ENCODE data around the gene CES4A.
"Not testable (repeated sequence)": the region's sequence is repeated elsewhere in the genome, so short reads cannot be mapped to it uniquely, and the experiment has no call there.

CES4A gene

DNA sequence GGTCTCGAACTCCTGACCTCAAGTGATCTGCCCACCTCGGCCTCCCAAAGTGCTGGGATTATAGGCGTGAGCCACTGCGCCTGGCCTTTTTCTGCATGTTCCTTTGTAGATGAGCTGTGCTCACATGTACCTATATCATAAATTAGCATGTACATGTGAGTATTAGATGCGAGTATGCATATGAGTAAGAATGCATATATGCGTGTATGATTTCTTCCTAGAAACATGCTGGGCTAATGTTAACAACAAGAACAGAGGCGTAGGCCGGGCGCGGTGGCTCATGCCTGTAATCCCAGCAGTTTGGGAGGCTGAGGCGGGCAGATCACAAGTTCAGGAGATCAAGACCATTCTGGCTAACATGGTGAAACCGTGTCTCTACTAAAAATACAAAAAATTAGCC is 5.2 kb downstream of the CES4A start:
- DNase-seq: not testable (repeated sequence)

DNA sequence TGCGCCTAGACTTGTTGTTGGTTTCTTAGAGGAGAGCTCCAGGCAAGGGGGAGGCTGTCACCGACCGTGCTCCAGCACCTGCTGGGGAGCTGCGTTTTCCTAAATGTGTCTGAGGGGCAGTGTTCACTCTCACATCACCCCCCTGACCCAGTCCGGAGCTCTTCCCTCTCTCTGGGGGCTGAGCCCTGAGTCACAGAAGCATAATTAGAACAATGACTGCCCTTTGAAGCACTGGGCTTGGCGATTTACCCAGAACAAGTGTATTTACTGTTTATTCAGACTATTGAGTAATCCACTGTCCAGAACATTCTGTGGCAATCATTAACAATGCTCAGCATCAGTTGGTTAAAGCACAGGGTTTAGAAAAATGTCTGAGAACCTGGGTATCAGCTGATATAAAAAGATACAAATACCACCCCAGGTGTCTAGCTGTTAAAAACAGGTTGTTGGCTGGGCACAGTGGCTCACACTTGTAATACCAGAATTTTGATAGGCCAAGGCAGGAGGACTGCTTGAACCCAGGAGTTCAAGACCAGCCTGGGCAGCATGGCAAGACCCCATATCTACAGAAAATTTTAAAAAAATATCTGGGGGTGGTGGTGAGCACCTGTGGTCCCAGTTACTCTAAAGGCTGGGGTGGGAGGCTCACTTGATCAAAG is 8.1 kb downstream of the CES4A start:
- no peak for DNase-seq

DNA sequence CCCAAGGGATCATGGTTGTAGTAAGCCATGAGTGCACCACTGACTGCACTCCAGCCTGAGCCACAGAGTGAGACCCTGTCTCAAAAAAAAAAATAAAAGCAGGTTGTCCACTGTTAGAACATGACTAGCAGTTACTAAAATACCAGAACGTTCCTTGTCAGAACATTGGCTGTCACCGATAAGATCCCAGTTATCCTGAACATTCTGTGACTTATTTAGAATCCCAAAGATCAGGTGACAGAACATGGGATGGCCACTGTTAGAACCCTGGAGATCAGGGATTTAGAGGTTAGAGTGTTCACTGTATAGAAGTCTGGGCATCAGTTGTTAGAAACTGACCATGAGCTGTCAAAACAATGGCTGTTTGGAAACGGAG is 8.6 kb downstream of the CES4A start:
- no peak for DNase-seq

DNA sequence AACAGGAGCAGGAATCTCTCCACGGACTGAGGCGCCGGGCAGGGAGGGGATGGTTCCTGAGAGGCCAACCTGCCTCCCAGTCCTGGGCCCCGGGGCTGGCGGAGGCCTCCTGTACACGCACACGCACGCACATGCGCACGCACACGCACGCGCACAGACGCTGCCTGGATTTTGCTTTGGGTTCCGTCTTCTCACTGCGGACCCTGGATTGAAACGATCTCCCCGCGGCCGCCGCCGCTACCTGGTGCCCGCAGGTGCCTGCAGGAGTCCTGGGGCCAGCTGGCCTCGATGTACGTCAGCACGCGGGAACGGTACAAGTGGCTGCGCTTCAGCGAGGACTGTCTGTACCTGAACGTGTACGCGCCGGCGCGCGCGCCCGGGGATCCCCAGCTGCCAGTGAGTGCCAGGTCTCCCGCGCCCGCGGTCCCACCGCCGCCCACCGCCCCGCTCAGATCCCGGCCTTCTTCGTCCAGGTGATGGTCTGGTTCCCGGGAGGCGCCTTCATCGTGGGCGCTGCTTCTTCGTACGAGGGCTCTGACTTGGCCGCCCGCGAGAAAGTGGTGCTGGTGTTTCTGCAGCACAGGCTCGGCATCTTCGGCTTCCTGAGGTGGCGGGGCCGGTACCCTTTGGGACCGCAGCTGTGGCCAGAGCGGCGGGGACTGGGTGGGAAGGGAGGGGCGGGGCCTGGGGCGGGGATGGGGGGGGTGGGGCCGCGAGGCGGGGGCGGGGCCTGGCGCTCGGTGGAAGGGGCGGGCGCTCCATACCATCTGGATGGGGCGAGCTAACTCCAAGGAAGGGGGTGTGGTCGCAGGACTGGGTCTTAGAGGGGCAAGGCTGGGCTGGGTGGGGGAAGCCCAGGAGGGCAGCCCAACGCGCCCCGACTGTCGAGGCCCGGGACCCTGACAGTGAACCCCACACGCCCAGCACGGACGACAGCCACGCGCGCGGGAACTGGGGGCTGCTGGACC is 12.3 kb downstream of the CES4A start:
- no peak for DNase-seq

DNA sequence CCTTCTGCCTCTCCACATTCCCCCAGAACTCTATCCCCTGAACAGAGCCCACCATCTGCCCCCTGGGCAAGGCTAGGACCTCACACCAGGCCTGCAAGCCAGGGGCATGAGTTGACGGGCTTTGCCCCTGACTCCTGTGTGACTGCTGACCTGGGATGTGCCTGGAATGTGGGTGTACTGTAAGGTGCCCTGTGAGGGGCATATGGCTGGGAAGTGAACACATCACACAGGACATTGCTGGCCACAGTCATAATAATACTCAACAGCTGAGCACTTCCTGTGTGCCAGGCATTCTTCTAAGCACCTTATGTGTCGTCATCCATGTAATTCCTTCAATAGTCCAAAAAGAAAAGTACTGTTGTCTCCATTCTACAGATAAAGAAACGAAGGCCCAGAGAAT is 13.3 kb downstream of the CES4A start:
- no peak for DNase-seq

DNA sequence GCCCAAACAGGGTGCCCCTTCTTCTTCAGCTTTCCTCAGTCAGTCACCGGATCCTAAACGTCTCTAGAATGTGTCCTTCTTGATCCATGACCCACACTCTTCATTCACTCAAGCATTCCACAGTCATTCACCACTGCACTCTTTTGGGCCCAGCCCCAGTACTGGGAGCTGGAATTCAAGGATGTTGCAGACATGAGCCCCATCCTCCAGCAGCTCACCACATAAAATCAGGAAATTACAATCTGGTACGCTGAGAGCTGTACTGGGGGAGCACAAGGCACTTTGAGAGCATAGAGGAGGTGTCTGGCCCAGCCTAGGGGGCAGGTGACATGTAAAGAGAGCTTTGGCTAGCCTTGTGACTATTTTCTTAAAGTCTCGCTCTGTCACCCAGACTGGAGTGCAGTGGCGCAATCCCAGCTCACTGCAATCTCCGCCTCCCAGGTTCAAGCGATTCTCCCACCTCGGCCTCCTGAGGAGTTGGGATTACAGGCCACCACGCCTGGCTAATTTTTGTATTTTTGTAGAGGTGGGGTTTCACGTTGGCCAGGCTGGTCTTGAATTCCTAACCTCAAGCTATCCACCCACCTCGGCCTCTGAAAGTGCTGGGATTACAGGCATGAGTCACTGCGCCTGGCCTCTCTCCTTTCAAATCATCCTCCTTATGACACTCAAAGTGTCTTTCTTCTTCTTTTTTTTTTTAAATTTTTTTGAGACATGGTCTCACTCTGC is 18.7 kb downstream of the CES4A start:
- DNase-seq: no peak

DNA sequence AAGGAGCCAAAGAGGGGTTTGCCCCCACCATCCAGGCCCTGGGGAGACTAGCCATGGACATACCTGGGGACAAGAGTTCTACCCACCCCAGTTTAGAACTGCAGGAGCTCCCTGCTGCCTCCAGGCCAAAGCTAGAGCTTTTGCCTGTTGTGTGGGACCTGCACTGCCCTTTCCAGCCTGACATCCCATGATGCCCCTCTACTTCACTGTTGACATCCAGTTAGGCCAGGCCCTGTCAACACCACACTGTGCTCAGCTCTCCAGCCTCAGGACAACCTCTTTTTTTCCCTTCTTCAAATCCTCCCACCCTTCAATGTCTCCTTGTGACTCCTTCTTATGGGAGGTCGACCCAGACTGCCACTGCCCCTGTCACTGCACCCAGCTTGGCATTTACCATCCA is 20.8 kb downstream of the CES4A start:
- DNase-seq: no peak

DNA sequence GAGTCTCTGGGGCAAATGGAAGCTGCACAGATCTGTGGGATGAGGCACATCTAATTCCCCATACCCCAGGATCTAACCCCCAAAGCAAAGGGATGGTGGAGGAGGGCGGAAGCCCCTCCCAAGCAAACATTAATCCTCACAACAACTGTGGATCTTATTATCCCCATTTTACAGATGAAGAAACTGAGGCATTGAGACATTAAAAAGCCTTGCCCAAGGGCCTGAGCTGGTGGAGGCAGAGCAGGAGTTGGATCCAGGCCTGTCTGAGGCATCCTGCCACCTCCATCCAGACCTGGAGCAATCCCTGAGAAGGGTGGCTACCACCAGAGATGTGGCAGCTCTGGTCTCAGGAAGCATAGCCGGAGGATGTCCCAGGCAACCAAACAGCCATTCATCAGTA is 22.9 kb downstream of the CES4A start:
- DNase-seq: no peak

DNA sequence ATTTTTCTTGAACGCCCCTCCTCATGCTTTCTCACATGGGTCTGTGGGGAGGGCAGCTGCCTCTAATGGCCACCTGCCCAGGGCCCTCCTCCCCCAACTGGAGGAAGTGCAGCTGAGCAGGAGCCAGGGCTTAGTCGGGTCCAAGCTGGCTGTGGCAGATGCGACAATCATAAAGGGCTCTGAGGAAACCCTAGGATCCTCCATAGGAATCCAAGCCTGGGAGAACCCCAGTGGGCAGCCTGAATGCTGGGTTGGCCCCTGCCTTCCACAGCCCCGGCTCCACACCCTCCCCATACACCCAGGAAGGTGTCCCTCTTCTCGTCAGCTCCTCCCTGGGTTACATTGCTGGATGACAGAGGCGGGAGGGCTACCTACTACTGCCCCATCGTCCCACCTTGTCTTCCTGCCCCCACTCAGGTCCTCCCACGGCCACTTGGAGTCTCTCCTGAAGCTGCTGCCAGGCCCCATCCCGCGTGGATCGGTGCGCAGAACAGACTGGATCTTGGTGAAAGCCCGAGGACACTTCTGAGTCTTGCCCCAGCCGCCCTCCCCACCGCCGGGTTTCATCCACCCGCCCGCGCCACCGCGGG is 24.9 kb downstream of the CES4A start:
- peak; percentile 67 for DNase-seq

DNA sequence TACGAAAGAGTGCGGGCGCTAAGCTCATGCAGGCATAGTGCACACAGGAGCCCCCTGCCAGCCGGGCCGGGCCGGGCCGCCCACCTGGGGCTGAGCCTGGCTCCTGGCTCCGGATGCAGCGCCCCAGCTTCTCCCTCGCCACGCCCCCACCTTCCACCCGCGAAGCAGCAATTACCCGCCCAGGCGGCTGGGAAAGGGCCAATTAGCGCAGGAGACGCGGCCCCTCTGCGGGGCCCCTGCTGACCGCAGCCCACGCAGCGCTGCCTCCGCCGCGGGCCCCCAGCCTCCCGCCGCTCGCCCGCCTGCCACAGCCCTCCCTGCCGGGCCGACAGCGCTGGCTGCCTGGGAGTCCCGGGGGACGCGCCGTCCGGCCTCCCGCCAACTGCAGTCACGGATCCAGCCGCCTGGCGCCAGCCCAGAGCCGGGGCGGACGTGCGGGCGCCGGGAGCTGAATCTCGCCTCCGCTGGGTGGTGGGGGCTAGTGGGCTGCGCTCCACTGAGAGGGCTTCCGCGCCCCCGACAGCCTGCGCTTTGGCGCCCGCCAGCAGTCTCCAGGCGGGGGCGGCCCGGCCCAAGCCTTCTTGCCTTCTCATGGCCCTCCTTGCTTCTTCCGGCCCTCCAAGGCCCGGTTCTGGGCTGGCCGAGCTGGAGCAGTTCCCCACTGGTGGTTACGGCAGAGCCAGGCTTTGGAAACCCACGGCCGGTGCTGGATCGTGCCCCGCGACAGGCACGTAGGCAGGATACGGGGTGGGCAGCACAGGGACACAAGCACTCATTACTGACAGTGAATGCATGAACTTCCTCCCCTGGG is 25.6 kb downstream of the CES4A start:
- DNase-seq: no peak

DNA sequence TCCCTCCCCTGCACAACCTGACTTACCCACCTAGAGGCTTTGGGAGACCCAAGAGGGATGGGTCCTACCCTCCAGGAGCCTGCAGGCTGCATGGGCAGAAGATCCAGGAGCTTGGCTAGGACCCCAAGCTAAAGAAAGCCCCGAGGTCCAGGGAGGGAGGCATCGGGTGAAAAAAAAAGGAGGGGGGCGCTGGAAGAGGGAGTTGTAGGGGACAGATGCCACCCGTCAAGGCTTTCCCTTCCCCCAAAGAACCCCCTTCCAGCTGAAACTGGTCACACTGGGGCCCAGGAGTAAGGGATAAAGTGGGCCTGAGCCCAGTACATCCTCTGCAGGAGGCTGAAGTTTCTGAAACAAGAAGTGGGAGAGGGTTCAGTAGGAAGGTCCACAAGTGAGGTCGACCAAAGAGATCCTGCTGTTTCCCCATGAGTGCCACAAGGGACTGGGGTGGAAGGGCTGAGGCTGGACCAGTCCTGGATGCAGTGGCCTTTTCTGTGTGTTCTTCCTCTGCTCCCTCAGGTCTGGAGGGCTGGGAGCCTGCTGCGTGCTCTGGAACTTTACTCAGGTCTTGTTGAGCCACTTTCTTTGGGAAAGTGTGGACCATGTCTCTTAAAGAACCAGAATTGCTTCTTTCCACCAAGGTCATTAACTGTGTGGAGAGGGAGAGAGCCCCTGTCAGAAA is 26.4 kb downstream of the CES4A start:
- DNase-seq: no peak

DNA sequence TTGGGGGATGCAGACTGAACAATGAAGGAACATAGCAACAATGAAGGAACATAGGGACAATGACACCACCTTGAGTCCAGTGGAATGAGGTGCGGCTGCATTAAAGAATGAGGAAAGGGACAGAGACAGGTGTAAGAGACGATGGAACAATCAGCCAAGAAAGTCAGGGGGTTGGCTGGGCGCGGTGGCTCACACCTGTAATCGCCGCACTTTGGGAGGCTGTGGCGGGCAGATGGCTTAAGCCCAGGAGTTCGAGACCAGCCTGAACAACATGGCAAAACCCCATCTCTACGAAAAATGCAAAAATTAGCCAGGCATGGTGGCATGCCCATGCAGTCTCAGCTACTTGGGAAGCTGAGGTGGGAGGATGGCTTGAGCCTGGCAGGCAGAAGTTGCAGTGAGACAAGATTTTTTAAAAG is 26.9 kb downstream of the CES4A start:
- DNase-seq: no peak

DNA sequence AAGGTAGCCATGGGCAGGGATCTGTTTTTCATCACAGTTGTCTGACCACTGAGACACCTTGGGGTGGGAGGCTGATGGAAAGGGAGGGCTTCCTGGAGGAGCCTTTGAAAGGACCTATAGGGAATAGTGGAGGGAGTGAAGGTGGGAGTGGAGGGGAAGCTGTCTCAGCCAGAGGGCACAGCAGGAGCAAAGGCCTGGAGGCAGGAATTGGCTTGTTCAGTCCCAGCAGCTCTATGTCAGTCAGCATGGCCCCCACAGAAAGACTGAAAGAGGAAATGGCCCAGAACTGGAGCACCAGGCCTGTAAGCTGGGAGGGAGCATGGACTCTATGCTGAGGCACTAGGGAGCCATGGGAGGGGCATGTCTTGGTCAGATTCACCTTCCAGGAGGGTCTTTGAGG is 27.8 kb downstream of the CES4A start:
- no peak for DNase-seq

DNA sequence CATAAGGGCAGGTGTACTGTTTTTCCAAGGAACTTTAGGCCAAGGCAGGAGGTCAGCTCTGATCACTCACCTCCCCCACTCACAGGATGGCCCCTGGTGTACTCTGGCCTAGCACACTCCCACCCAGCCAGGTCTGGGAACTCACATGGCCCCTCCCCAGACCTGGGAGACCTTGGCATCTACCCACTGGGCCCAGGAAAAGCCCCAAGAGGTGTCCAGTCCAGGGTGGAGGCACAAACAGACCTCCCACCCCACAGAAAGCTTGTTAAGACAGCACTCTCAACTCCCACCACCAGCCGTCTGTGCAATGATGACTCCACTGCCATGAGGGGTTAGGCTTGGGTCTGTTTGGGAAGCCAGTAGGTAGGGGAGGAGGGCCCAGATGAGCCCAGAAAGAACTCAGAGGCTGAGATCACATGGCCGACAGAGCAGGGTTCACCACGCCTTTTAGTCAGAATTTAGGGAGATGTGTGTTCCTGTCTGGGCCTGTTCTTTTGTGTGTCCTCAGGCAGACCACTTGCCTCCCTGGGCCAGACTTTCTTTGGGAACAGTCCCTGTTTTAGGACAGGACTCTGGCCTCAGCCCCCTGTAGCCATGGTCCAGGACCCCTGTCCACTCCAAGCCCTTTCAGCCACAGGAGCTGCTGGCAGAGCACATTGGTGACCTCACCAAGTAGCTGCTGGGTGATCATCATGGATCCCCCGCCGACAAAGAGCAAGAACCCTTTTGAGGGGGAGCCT is 28.5 kb downstream of the CES4A start:
- DNase-seq: no peak

DNA sequence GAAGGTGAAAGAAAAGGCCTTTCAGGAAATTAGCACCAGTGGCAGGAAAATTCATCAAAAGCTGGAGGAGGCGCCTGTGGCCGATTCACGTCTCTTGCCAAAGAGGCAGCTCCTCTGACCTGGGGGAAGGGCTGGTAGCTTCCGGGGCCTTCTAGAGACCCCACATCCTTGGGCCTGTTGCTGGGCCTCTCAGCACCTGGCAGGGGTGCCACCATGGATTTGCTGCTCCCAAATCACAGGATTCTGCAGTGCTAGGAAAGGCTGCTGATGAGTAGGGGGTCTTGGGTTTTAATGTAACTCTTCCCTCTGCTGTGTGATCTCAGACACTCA is 29.0 kb downstream of the CES4A start:
- DNase-seq: no peak

DNA sequence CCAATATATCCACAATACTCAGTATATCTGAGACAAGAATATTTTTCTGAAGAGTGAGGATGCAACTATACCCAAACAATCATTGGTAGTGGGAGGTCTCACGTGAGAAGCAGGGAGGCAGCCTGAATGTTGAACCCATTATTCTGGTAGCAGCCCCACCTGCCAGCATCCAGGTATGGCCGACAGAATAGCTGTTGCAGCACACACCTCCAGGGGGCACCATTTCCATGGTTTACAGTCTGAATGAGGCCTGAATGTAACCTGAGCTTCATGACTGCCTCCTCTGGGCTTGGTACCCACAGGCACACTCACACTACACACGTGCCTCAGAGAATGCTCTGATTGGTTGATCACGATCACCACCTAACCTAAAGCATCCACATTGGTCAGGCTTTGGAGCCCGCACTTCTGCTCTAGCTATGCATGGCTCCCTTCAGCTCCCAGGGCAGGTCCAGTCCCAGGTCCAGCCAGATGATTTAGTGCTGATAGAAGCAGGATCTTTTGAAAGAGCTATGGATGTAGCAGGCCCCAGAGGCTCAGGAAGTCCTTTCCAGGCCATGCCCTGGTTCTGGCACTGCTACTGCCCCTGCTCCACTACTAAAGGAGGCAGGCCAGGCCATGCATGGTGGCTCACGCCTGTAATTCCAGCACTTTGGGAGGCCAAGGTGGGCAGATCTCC is 29.6 kb downstream of the CES4A start:
- peak; percentile 87 for DNase-seq

DNA sequence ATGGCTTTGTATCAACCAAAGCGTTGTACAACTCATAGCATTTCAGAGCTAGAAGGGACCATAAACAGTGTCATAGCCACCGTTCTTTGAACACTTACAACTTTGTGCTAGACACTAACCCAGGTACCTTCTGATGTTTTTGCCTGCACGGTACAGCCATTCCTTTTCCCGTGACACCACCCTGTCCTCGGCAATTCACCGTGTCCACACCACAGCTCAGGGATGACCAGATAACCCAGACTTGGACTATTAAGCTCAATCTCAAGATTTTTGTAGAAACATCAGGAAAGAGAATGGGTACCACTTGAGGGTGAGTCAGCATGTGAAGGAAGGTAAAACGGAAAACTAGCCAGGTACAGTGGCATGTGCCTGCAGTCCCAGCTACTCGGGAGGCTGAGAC is 30.8 kb downstream of the CES4A start:
- DNase-seq: no peak

DNA sequence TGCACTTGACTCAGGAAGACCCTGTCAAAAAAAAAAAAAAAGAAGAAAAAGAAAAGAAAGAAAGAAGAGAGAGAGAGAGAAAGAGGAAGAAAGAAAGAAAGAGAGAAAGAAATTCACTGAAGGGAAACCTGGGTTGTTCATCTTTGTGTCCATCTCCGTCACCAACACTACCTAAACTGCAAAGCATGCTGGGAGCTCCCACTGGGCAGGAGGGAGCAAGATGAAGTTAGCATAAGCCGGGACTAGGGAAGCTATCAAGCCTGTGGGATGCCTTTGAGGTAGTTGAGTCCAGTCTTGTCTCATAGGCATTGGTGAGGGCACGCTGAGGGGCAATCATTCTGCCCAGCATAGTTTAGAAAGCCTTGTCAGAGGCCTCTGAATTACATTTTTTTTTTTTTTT is 32.9 kb downstream of the CES4A start:
- no peak for DNase-seq

DNA sequence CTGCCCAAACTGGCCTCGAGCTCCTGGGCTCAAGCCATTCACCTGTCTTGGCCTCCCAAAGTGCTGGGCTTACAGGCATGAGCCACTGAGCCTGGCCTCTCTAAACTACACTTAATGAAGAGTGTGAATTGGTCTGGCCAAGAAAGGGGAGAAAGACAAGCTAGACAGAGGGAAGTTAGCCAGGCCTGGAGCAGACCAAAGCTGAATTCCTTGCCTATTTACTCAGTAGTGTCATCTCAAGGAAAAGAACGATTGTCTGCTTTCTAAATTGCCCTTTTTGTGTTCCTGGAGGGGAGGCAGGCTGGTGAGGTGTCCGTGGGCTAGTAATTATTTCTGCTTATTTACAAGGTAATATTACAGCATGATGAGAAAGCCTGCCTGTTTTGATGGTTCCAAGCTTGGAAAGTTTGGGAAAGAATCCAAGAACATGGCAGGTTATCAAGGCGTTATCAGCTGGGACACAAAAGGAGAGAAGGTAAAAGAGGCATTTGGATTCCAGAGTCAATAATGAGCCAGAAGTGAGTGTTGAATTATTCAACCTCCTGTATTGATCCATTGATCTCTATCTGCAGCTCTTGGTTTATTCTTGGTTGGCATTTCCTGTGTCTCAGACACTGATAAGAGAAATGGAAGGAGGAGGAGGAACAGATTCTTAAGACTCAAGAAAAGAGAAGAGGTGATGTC is 34.3 kb downstream of the CES4A start:
- no peak for DNase-seq

DNA sequence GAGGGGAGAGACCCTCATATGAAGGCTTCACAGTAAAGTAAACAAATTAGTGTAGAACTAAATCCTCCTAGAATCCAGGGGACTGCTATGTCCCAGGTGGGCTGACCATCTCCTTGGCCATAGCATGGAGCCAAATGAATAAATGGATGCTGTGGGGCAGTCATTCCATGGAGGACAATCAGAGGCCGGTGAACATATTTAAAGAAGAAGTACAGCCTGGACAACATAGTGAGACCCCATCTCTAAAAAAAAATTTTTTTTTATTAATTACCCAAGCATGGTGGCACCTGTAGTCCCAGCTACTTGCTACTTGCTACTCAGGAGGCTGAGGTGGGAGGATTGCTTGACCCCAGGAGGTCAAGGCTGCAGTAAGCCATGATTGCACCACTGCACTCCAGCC is 35.3 kb downstream of the CES4A start:
- DNase-seq: no peak
